NCI-H1694 treated with DMSO at 0.1 percent for 48 hours (cell line): Measurements from ENCODE around the gene TADA2A.
A peak's percentile ranks its signal among the peaks of the same experiment; 100 is the strongest.

ENCODE experiments used
- DNase-seq: peaks from one replicate; lab custom pipeline; 2025; lab: John Stamatoyannopoulos, UW

Gene TADA2A

GRCh38 chr17:37462492-37462891 lies 55.8 kb downstream of the TADA2A start:
- DNase-seq, result no peak

DNA sequence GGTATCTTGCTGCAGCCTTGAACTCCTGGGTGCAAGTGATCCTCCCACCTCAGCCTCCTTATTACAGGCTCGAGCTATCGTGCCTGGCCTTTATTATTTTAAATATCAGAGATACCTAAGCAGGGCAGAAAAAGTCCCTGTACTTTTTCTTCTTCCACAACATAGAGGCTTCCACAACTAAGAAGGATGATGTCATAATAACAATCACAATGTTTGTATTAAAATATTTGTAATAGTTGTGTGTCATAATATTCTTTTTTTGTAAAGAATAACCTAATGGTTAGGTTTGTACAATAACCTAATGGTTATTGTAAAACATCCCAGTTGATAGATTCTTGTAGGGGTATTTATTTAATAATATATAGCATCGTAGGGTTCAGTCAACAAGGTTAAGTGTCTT lies 56.4 kb downstream of the TADA2A start:
- DNase-seq, result no peak

DNA sequence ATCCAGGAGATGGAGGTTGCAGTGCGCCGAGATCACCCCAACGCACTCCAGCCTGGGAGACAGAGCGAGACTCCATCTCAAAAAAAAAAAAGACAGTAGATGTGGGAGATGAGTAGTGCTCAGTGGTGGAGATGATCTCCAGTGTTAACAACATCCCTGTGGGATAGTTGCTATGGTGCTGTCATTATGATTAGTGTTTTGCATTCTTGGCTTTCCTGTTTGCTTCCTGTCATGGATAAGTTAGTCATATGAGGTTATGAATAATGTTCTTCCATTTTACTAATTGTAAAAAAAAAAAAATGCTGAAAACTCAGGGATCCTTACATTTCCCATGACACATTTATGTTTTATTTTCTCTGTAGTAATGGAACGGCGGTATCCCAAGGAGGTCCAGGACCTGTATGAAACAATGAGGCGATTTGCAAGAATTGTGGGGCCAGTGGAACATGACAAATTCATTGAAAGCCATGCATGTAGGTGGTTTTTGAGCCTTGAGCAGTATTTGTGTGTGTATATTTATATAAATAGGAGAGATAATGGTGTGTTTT lies 58.5 kb downstream of the TADA2A start:
- no peak for DNase-seq

GRCh38 chr17:37466471-37466870 lies 59.8 kb downstream of the TADA2A start:
- no peak for DNase-seq

DNA sequence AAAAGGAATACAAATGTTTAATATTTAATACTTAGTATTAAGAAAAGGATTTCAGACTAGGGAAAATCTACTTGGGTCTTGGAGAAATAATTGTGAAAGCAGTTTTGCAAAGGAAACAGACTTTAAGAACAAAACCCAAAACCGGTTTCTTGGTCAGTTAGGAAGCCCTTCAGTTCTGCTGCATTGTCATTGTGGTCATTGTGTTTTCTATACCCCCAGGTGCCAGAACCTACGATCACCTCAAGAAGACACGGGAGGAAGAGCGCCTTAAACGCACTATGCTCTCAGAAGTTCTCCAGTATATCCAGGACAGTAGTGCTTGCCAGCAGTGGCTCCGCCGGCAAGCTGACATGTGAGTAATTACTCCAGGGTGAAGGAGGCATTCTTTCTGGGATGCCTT lies 63.5 kb downstream of the TADA2A start:
- DNase-seq, result no peak

- DNase-seq, result no peak
These were observed 69.2 kb downstream of the TADA2A start for GRCh38 chr17:37475731-37476420.

- peak; percentile 97 for DNase-seq
These were observed 69.9 kb downstream of the TADA2A start for GRCh38 chr17:37476431-37477120.

DNA sequence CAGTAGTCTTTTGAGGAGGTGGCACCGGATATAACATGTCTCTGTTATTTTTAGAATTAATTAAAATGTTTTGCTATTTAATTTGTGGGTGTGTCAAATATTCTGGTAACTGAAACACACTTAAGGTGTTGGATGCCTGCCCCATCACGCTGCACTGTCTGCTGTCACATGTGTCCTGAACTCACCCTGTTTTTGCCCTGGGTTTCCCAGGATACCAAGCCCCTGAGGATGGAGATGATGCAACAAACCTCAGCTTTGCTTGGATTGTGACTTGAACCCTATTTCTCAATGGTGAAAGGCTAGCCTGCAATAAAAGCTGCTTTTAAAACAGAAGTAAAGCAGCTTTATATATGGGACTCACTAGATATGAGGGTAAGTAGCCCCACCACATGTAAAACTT lies 71.5 kb downstream of the TADA2A start:
- peak; percentile 86 for DNase-seq

DNA sequence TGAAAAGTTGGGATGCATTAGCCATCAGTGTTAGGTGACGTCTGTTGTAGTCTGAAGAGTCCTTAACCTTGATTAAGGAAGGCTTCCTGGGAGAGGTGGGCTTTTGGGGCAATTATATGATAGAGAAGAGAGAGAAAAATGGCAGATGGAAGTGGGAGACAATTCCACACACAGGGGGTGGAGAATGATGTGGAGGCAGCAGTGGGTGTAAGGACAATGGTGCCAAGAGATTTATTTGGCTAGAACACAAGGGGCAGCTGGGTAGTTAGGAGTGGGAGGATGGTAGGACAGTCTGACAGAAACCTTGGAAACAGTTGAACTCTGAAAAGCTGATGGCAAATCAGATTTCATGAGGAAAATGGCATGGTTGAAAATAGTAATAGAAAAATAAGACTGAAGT lies 72.3 kb downstream of the TADA2A start:
- peak; percentile 44 for DNase-seq

DNA sequence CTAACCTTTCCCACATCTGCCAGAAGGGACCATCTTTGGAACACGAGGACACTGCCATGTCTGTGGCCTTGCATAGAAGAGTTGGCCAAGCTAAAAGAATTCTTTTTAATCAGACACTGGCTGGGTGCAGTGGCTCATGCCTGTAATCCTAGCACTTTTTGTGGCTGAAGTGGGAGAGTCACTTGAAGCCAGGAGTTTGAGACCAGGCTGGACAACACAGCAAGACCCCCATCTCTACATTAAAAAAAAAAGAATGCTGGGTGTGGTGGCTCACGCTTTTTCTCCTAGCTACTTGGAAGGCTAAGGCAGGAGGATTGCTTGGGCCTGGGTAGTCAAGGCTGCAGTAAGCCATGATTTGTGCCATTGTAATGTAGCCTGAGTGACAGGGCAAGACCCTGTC lies 73.7 kb downstream of the TADA2A start:
- no peak for DNase-seq

DNA sequence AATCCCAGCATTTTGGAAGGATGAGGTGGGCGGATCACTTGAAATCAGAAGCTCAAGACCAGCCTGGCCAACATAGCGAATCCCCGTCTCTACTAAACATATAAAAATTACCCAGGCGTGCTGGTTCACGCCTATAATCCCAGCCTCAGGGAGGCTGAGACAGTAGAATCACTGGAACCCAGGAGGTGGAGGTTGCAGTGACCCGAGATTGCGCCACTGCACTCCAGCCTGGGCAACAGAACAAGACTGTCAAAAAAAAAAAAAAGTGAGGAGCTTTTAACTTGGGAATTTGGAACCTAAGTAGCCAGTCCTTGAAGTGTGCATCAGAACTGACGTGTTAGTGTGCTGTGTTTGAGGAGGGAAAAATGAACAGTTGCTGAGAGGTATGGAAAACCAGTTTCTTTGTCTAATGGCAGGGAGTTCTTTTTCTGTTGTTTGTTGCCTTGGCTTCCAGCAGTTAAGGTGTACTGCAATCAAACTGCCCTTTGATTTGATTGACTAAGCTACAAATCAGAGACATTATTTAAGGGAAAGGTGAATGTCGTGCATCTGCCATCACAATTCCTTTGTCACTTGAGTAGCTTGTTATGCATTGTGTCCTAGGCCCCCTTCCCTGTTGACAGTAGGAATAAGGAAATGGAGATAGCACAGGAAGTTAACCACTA lies 74.4 kb downstream of the TADA2A start:
- no peak for DNase-seq

DNA sequence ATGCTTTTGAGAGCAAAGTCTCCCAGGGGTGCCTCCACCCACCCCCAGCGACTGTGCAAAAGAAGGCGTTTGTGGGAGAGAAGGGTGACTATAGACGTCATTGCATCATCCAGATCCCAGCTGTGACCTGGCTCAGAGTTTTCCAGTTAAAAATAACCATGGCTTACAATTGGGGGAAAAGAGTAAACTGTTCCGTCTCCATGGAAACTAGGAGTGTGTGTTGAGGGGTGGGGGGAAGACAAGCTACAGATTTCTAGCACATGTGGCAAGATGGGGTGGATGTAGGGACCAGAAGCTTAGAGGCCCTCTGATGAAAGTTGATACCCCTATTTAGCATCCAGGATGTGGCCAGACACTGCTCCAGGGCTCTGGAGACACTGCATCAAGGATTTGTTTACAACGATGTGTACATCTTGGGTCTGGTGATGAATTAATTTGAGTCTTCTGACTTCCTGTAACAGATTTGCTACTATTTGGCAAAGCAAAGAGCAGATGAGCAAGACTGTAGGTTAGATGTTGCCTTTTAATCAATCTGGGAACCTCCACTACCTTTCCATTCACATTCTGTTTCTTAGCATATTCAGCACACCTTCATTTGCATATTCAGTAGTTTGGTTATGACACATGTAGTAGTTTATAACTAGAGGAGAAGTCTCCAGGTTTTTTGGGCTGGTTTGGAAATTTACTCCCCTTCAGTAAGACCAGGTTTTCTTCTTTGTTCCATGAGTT lies 76.8 kb downstream of the TADA2A start:
- DNase-seq, result peak; percentile 34

GRCh38 chr17:37485938-37486570 lies 79.4 kb downstream of the TADA2A start:
- DNase-seq, result peak; percentile 22

DNA sequence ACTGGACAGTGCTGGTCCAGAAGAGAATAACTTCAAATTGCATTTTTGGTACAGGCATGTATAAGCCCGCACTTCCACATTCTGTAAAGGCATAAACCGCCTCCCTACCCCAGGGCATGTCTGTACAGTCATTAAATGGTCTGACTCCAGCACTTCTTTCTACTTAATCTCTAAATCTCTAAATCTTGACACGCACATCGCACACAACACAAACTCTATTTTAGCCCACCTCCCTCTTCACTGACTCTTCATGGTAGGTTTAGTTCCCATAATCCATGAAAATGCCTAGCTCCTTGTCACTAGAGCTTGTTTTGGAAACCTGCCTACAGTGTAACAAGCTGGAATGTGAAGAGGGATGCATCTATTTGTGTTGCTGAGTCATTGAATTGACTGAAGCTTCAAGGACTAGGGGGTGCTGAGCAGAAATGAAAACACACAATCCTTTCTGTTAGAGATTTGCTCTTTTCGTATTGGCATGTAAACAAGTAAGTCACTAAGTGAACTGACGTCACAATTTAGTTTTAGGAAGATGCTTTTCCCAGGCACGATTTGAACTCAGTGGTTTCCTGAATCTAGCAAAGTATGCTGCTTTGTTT lies 81.4 kb downstream of the TADA2A start:
- peak; percentile 74 for DNase-seq

DNA sequence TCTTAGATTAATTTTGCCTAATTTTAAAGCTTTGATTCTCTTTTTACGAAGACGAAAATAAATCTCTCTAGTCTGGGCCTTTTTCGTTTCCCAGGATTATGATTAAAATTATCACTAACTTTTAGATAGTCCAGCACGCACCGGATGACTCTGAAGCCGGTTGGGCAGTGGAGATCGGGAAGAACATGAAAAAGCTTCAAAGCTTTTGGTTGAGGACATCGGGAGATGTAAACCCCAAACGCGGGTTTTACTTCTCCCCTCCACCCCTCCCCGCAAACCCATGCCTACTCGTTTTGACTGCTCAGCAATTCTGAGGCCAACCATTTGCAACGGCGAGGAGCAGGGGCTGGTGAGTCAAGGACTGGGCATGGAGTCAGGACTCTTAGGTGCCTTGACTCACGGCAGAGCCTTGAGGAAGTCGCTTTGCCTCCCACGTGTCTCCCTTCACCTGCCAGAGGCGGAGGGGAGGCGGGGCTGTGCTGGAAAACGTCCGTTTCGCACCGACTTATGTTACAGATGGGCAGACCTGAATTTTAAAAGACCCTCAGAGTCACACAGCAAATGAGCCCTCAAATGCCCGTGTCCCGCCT lies 82.0 kb downstream of the TADA2A start:
- DNase-seq, result no peak

DNA sequence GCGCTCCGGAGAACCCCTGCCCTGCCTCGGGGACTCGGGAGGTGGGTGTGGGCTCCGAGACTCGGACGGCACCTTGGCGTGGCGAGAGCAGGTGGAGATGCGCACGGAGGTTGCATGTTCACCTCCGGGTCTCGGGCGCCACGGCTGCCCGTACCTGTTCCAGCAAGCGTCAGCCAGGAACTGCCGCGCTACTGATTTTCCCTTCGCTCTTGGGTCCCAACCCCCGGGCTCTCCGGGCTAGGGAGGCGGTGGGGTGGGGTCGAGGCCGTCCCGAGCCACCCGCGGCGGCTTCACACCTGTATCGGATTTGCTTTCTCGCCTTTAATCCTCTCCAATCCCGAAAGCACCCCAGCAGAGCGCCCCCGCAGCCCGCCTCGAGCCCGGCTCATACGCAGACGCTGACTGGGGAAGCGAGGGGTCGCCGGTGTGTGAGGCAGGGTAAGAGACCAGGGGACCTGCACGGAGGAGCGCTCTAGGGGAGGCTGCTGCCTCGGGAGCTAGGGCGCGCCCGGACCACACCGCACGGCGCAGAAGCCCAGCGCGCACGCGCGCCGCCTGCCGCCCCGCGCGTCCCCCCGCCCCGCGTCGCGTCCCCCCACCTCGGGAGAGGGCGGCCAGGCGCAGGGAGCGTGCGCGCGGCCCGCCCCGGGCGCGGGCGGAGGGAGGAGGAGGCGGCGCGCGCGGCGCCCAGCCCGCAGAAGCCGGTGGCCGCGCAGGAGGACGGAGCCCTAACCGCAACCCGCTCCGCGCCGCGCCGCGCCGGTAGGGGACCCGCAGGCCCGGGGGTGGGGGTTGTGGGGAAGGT lies 82.7 kb downstream of the TADA2A start, which contains the start of gene DUSP14:
Gene DUSP14 (plus strand): TSS at position 695 of the 805 bp plus-strand sequence. CDS start 22,382 bp downstream, outside the sequence.
- DNase-seq, result peak; percentile 61

DNA sequence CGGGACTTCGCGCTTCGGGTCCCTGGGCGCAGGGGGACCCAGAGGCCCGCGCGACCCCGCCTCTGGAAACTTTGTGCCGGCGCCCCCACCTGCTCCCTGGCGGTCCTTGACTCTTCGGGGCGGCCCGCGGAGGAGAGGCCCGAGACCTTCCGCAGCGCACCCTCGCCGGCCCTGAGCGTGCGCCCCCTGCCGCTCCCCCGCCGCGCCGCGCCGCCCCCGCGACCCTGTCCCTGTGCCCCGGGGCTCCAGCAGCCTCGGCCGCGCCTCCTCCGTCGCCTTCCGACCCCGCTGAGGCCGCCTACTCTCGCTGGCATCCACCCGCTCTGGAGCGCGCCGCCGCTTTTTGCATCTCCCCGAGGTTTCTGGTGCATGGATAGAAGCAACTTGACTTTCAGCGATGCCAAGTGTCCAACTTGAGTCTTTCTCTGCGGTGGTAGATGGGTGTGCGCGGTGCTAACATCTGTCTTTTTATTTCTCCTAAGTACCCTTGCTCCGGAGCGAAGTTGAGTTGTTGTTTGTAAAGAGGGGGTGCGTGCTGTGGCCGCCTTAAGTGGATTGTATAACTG lies 83.4 kb downstream of the TADA2A start:
- DNase-seq, result peak; percentile 23

DNA sequence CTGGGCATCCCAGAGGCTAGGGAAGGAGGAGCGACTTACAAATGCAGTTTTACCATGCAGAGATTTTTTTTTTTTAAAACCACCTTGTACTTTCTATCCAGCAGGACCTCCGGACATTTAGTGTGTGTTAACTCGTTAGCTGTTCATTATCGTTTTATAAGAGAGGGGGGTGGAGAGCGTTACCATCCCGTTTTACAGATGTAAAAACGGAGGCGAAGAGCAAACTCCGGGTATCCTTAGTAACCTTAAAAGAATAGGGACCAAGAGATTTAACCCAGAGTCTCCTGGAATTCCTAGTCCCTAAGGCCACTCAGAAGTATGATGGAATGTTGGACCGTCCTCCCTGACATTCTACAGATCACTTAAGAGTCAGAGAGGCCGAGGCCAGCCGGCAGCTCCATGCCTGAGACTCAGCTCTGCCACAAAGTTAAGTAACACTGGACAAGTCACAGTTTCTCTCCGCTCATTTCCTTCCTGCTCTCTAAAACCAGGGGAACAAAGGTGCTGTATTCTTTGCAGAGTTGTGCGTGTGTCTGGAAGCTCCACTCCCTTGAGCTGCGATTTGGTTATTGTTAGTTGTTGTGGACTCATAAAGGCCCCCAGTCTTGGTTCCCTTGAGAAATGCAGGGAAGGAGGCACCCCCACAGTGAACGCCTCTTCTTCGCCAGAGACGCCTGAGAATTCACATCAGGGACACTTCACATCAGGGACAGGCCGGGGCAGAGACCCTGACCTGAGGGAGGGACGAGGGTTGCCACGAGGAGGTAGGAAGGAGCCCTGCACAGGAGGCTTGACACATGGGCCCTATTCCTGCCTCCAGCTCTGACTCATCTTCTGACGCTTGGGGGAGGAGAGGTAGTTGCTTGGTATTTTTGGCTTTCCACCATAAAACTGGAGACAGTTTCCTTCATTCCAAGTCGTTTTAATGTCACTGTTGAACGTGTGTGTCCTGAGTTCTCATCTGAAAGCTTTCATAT lies 84.2 kb downstream of the TADA2A start:
- peak; percentile 23 for DNase-seq
